Central memory CD8-positive, alpha-beta T cell (primary cell): ENCODE results near the gene TOGARAM2.
"Not testable (repeated sequence)": the region's sequence is repeated elsewhere in the genome, so short reads cannot be mapped to it uniquely, and the experiment has no call there.

Experiments used
- ATAC-seq: fragments of 150-1000 bp; cut with Tn5 transposase; replicated peaks from 2 replicates; pipeline ENCODE4 v1.10.0; 2022; ENCODE audit warnings: mild to moderate bottlenecking, moderate FRiP score, moderate number of reproducible peaks; ENCODE audit not compliant: poor library complexity, severe bottlenecking; ENCODE audit errors: extremely low read depth
- DNase-seq, 2 donors: peaks; one replicate each; pipeline ENCODE4 v3.0.0; 2021; ENCODE audit warnings: low spot score in 2 of 2
- H3K27ac Mint-ChIP-seq: one replicate; pipeline ENCODE4 v1.8.0; 2022; ENCODE audit warnings: low read depth, mild to moderate bottlenecking, moderate library complexity, mixed read lengths
- H3K27me3 Mint-ChIP-seq: one replicate; pipeline ENCODE4 v1.8.0; 2022; ENCODE audit warnings: mixed read lengths
- H3K36me3 Mint-ChIP-seq: one replicate; pipeline ENCODE4 v1.8.0; 2022; ENCODE audit warnings: mild to moderate bottlenecking, moderate library complexity, mixed read lengths; ENCODE audit not compliant: insufficient read depth
- H3K4me1 Mint-ChIP-seq: one replicate; pipeline ENCODE4 v1.8.0; 2022; ENCODE audit warnings: mixed read lengths
- H3K4me3 Mint-ChIP-seq: one replicate; pipeline ENCODE4 v1.8.0; 2022; ENCODE audit warnings: mild to moderate bottlenecking, moderate library complexity, mixed read lengths
- H3K9me3 Mint-ChIP-seq: one replicate; pipeline ENCODE4 v1.8.0; 2022; ENCODE audit warnings: mixed read lengths

Gene TOGARAM2

DNA sequence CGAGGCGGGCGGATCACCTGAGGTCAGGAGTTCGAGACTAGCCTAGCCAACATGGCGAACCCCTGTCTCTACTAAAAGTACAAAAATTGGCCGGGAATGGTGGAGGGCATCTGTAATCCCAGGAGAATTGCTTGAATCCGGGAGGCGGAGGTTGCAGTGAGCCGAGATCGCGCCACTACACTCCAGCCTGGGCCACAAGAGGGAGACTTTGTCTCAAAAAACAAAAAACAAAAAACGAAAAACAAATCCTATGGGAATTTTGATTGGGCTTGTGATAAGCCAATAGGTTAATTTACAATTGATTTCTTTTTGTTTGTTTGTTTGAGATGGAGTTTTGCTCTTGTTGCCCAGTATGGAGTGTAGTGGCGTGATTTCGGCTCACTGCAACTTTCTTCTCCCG is 24.2 kb upstream of the TOGARAM2 start:
- Mint-ChIP-seq H3K36me3 (no peaks in the 10 kb centered on the region), H3K9me3 (no peaks in the 10 kb centered on the region), H3K27me3 (no peaks in the 10 kb centered on the region), H3K4me3 (no peak overlapping the region), H3K27ac (no peak overlapping the region), H3K4me1 (no peaks in the 10 kb centered on the region)
- DNase-seq (no peak), ATAC-seq (no peak)

DNA sequence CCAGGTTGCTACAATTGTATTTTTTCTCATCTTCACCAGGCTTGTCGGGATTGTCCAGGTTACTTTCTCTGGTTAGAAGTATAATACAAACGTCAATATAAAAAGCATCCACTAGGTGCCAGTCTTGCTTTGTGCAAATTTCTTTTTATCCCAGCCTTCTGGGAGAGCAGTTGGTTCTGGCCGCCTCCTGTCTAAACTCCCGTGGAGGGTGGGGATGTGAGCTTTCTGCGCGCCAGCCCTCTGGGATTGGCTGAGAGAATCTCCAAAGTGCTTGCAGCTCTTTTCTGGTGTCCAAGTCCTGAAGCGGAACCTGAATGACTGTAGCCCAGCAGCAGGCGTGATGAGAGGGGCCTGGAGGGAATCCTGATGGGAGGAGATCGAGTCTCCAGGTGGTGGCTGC is 22.4 kb upstream of the TOGARAM2 start:
- no peaks in the 10 kb centered on the region for H3K36me3 Mint-ChIP-seq
- H3K4me1 Mint-ChIP-seq: no peaks in the 10 kb centered on the region
- DNase-seq (peak in 1 of 2 donors; percentile 43), ATAC-seq (peak; percentile 60)
- no peak overlapping the region for H3K4me3 Mint-ChIP-seq
- H3K27ac Mint-ChIP-seq: no peak overlapping the region
- no peaks in the 10 kb centered on the region for H3K27me3 Mint-ChIP-seq
- no peaks in the 10 kb centered on the region for H3K9me3 Mint-ChIP-seq

DNA sequence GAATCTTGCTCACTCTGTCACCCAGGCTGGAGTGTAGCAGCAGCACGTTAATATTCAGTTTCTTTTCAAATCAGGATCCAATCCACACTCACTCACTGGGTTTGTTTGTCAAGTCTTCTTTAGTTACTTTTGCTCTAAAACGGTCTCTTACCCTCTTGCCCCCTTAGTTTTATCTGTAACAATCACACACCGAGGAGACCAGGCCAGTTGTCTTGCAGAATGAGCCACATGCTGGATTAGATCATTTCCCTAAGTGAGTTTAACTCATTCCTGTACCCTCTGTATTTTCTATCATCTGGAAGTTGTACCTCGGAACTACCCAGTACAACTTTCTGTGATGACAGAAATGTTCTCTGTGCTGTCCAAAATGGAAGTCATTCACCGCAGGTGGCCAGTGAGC is 20.7 kb upstream of the TOGARAM2 start:
- H3K27me3 Mint-ChIP-seq: no peaks in the 10 kb centered on the region
- no peak for DNase-seq
- ATAC-seq: no peak
- no peaks in the 10 kb centered on the region for H3K9me3 Mint-ChIP-seq
- no peak overlapping the region for H3K4me3 Mint-ChIP-seq
- no peaks in the 10 kb centered on the region for H3K4me1 Mint-ChIP-seq
- H3K36me3 Mint-ChIP-seq: no peaks in the 10 kb centered on the region
- no peak overlapping the region for H3K27ac Mint-ChIP-seq

DNA sequence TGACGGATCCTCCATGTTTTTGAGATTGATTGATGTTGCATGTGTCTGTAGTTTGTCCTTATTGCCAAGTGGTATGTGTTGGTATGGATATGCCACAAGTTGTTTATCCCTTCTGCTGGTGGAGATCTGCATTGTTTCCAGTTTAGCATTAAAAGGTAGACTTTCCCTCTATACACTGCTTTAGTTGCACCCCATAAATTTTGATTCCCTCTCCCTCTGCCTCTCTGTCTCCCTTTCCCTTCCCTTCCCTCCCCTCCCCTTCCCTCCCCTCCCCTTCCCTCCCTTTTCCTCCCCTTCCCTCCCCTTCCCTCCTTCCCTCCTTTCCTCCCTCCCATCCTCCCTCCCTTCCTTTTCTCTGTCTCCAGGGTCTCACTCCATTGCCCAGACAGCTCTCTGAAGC is 18.6 kb upstream of the TOGARAM2 start:
- no peak for ATAC-seq
- Mint-ChIP-seq H3K4me1 (no peaks in the 10 kb centered on the region), H3K9me3 (no peaks in the 10 kb centered on the region), H3K27me3 (no peaks in the 10 kb centered on the region), H3K4me3 (no peak overlapping the region), H3K27ac (peak overlapping the region; percentile 53), H3K36me3 (no peaks in the 10 kb centered on the region)
- no peak for DNase-seq

DNA sequence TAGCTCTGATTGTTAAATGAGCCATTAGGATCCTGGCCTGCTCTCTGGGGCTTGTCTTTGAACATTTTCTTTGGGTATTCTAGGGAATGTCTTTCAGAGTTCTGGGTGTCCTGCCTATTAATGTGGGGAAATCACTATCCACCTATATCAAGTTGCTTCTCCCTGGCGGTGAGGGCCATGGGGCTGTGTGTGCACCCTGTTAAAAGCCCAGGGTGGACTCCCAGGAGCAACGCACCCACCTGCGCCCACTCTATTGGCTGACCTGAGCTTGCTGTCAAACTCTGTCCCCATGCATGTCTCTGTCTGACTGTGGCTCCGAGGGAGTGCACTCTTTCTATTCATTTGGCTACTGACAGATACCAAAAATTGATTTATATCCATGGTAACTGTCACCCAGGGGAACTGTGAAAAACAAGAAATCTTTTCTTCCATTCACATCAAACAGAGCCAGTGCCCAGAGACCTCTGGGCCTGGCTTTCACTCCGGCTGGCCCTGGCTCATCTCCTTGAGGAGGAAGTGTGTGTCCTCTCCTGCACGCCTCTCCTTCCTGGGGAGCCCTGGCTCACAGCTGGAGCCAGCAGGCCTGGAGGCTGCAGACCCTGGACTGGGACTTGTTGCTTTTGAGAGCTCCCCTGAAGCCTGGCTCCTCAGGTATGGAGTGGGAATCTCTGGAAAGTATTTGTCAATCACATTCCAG is 10.5 kb upstream of the TOGARAM2 start:
- peaks cover 12% of the 10 kb centered on the region for H3K4me1 Mint-ChIP-seq
- no peaks in the 10 kb centered on the region for H3K36me3 Mint-ChIP-seq
- no peaks in the 10 kb centered on the region for H3K9me3 Mint-ChIP-seq
- no peak for DNase-seq
- no peak for ATAC-seq
- no peaks in the 10 kb centered on the region for H3K27me3 Mint-ChIP-seq
- no peak overlapping the region for H3K4me3 Mint-ChIP-seq
- no peak overlapping the region for H3K27ac Mint-ChIP-seq

DNA sequence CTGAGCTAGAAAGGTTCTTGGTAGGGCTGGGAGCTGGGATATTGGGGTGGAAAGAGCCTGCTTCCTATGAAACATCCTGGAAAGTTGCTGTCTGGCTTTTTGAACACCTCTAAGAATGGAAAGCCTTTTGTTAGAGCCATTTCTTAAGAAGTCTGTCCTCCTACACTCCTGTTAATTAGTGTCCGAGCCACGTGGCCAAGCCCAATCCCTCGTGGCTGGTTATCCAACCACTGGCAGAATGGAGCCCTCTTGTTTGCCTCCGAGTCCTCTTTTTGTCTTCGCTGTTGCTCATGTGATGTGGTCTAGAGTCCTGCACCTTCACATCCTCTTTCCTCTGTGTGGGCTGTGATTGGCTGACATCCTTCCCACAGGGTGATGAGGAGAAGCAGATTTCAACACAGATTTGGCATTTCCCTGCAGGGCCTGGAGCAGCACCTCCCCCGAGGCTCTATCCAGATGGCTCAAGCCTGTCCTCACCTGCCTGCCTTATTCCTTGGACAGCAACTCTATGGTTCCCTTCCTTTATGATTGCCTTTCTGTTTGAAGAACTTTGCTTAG is 8.2 kb upstream of the TOGARAM2 start:
- peak overlapping the region; percentile 27 for H3K27ac Mint-ChIP-seq
- ATAC-seq (no peak), DNase-seq (no peak)
- peaks cover 12% of the 10 kb centered on the region for H3K4me1 Mint-ChIP-seq
- no peaks in the 10 kb centered on the region for H3K9me3 Mint-ChIP-seq
- H3K4me3 Mint-ChIP-seq: no peak overlapping the region
- H3K36me3 Mint-ChIP-seq: no peaks in the 10 kb centered on the region
- H3K27me3 Mint-ChIP-seq: no peaks in the 10 kb centered on the region

DNA sequence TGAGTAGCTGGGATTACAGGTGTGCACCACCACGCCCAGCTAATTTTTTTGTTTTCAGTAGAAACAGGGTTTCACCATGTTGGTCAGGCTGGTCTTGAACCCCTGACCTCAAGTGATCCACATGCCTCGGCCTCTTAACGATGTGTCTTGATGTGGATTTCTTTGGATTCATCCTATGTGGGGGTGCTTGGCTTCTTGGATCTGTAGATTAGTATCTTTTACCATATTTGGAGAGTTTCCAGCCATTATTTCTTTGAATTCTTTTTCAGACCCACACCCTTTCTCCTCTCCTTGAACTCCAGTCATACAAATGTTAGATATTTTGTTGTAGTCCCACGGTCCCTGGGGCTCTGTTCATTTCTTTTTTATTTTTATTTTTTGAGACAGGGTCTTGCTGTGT is 6.8 kb upstream of the TOGARAM2 start:
- Mint-ChIP-seq H3K4me3 (no peak overlapping the region), H3K4me1 (peaks cover 12% of the 10 kb centered on the region), H3K27me3 (no peaks in the 10 kb centered on the region), H3K9me3 (no peaks in the 10 kb centered on the region), H3K27ac (no peak overlapping the region), H3K36me3 (no peaks in the 10 kb centered on the region)
- DNase-seq (no peak), ATAC-seq (no peak)

DNA sequence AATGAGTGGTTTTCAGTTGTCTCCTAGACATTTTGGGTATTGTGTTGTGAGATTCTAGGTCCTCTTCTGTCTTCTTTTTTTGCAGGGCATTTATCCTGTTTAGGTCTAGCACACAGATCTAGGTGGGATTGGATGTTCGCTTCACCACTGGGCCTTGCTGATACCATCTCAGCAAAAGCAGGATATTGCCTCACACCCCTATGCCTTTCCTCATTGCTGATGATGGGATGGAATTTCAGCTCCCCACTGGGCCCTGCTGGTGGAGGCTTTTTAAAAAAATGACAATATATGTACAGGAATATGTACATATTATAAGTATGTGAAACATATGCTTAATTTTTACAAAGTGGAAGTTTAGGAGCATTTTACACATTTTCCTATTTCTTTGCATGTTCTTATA is 5.4 kb upstream of the TOGARAM2 start:
- no peak for DNase-seq
- H3K36me3 Mint-ChIP-seq: no peaks in the 10 kb centered on the region
- no peak for ATAC-seq
- no peak overlapping the region for H3K4me3 Mint-ChIP-seq
- no peaks in the 10 kb centered on the region for H3K27me3 Mint-ChIP-seq
- peaks cover 12% of the 10 kb centered on the region for H3K4me1 Mint-ChIP-seq
- no peaks in the 10 kb centered on the region for H3K9me3 Mint-ChIP-seq
- no peak overlapping the region for H3K27ac Mint-ChIP-seq

DNA sequence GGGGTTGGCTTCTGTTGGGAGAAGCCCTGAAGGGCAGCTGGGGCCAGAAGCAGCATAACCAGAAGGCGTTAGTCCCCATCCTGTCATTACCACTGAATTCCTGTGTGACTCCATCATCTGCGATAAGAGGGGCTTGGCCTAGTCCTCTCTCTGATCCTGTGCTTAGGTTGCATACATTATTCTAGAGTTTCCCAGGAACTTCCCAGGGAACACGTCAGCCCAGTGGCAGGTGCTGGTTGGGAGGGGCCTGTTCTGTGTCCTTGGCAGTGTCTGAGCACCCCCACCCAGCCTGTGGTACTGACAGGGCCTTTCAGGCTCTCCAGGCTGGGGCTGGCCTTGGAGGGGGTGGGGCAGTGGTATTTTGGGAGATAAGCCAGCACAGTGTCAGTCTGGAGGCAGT is 4.5 kb upstream of the TOGARAM2 start:
- H3K27ac Mint-ChIP-seq: no peak overlapping the region
- H3K27me3 Mint-ChIP-seq: no peaks in the 10 kb centered on the region
- H3K4me3 Mint-ChIP-seq: no peak overlapping the region
- no peak for DNase-seq
- H3K9me3 Mint-ChIP-seq: no peaks in the 10 kb centered on the region
- H3K4me1 Mint-ChIP-seq: peaks cover 12% of the 10 kb centered on the region
- ATAC-seq: no peak
- H3K36me3 Mint-ChIP-seq: no peaks in the 10 kb centered on the region

DNA sequence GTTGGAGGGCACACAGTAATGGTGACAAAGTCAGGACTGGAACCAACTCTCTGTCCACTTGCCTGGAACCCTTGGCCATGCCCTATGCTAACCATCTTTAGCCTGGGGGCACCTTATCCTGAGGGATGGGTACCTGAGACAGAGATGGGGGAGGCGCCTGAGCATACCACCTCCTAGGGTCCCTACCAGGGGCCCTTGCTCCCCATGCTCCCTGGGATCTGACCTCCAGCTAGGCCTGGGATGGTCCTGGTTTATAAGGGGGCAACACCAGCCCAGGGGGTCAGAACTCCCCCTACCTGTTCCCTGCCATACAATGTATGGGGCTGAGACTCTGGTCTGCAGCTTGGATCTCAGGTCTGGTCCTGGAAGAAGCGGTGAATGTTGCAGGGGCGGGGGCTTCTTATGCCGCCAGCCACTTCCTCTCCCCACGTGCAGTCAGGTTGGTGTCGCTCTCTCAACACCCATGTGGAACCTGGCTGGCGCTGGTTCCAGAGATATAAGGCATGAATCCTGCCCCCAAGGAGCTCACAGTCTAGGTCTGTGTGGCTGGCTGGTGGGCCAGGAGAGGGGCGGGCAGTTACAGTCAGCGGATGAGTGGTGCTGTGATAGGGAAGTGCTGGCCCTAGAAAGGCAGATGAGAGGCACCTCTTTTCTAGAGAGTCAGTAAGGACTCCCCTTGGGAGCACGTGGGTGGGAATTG is 3.8 kb upstream of the TOGARAM2 start:
- Mint-ChIP-seq H3K36me3 (no peaks in the 10 kb centered on the region), H3K9me3 (no peaks in the 10 kb centered on the region), H3K27ac (peak overlapping the region; percentile 60), H3K4me3 (no peak overlapping the region), H3K27me3 (no peaks in the 10 kb centered on the region), H3K4me1 (peaks cover 12% of the 10 kb centered on the region)
- no peak for DNase-seq
- no peak for ATAC-seq

DNA sequence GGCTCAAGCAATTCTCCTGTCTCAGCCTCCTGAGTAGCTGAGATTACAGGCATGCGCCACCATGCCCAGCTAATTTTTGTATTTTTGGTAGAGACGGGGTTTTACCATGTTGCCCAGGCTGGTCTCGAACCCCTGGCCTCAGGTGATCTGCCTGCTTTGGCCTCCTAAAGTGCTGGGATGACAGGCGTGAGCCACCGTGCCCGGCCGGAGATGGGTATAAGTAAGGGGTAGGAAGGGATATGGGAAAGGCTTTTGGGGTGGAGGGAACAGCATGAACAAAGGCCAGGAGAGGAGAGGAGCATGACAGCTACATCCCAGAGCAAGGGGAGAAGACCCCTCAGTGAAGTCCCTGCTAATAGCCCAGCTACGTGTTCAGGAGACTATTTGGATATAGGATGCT is 3.1 kb upstream of the TOGARAM2 start:
- H3K4me3 Mint-ChIP-seq: not testable (repeated sequence)

DNA sequence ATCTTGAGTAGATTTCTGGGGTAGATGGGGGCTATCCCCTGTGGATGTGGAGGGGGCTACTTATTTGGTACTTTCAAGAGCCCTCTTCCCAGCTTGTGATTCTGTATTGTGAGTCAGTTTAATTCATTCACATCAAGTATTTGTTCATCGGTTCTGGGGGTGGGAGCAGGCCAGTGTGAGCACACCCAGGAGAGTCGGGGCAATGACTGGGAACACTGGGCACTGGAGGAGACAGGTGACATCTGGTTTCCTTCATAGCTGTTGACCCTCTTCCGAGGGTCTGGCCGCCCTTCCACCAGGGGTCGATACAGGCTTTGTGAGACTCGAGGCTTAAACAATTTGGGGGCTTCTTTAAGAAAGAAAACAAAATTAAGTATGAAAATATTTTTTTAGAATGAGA is 2.5 kb upstream of the TOGARAM2 start:
- Mint-ChIP-seq H3K27ac (peak overlapping the region; percentile 60), H3K4me3 (no peak overlapping the region), H3K9me3 (no peaks in the 10 kb centered on the region), H3K27me3 (no peaks in the 10 kb centered on the region), H3K36me3 (no peaks in the 10 kb centered on the region), H3K4me1 (peaks cover under 1% of the 10 kb centered on the region)
- ATAC-seq (no peak), DNase-seq (no peak)

More for the DNA sequence above, 3.1 kb upstream of the TOGARAM2 start:
- not testable (repeated sequence) for ATAC-seq, H3K9me3 Mint-ChIP-seq, DNase-seq, H3K27me3 Mint-ChIP-seq, H3K36me3 Mint-ChIP-seq, H3K4me1 Mint-ChIP-seq
- H3K27ac Mint-ChIP-seq: peak overlapping the region; percentile 60

DNA sequence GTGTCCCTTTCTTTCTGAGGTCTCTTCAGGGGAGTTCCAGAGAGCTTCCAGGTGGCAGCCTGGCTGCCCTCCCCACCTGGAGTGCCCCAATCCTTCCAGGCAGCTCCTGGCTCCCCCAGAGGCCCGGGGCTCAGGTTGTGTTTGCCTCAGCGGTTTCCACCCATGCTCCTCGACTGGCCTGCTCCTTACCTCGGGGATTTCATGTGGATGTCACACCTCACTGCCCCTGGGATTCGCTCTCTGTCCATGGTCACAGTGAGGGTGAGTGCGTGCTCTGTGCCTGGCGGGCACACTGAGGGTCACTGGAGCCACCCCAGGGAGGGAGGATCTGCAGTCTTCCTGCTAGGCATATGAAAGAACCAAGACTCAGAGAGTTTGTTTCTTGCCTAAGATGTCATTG is 2.1 kb upstream of the TOGARAM2 start:
- no peak for DNase-seq
- no peaks in the 10 kb centered on the region for H3K27me3 Mint-ChIP-seq
- no peak overlapping the region for H3K4me3 Mint-ChIP-seq
- no peaks in the 10 kb centered on the region for H3K36me3 Mint-ChIP-seq
- no peaks in the 10 kb centered on the region for H3K4me1 Mint-ChIP-seq
- ATAC-seq: no peak
- H3K27ac Mint-ChIP-seq: peak overlapping the region; percentile 60
- no peaks in the 10 kb centered on the region for H3K9me3 Mint-ChIP-seq
